KMS-11 (cell line): Measurements from ENCODE around the gene RALGPS1.

Source experiments
- H2AFZ ChIP-seq: fragments of 200-600 bp; sonication (generic); 2 replicates; pipeline ENCODE4 v1.6.1; 2016; ENCODE audit warnings: antibody characterized with exemption, mixed run types, low read depth
- H3K27ac ChIP-seq: fragments of 200-600 bp; sonication (generic); 2 replicates; pipeline ENCODE4 v1.6.1; 2016; ENCODE audit warnings: mild to moderate bottlenecking, mixed run types
- H3K27me3 ChIP-seq: fragments of 200-600 bp; sonication (generic); 2 replicates; pipeline ENCODE4 v1.6.1; 2017; ENCODE audit warnings: mild to moderate bottlenecking, low read depth, mixed run types, moderate library complexity; ENCODE audit not compliant: insufficient read depth
- H3K36me3 ChIP-seq: fragments of 200-600 bp; sonication (generic); 2 replicates; pipeline ENCODE4 v1.6.1; 2017; ENCODE audit warnings: mild to moderate bottlenecking, mixed run types; ENCODE audit not compliant: insufficient read depth
- H3K4me1 ChIP-seq: fragments of 200-600 bp; sonication (generic); 2 replicates; pipeline ENCODE4 v1.6.1; 2016; ENCODE audit warnings: mild to moderate bottlenecking, low read depth, mixed run types; ENCODE audit not compliant: poor library complexity, severe bottlenecking
- H3K4me2 ChIP-seq: fragments of 200-600 bp; sonication (generic); 2 replicates; pipeline ENCODE4 v1.7.0; 2016; ENCODE audit warnings: mild to moderate bottlenecking, mixed run types
- H3K4me3 ChIP-seq: fragments of 200-600 bp; sonication (generic); IDR thresholded peaks from 2 replicates; pipeline ENCODE4 v1.6.1; 2017; ENCODE audit warnings: low read depth, low read length, mixed read lengths; ENCODE audit not compliant: insufficient read depth
- H3K79me2 ChIP-seq: fragments of 200-600 bp; sonication (generic); 2 replicates; pipeline ENCODE4 v1.6.1; 2016; ENCODE audit warnings: low read depth, mixed run types; ENCODE audit not compliant: insufficient read depth
- H3K9ac ChIP-seq: fragments of 200-600 bp; sonication (generic); 2 replicates; pipeline ENCODE4 v1.6.1; 2016; ENCODE audit warnings: mild to moderate bottlenecking, mixed run types
- H4K20me1 ChIP-seq: fragments of 200-600 bp; sonication (generic); 2 replicates; pipeline ENCODE4 v1.6.1; 2016; ENCODE audit warnings: mild to moderate bottlenecking, mixed run types; ENCODE audit not compliant: insufficient read depth
- TF ChIP-seq, protein P1 (sequence below): fragments of 200-600 bp; sonication (generic); conservative IDR thresholded peaks from 2 replicates; pipeline ENCODE4 v1.6.1; 2017; ENCODE audit warnings: low read depth, mild to moderate bottlenecking, antibody characterized with exemption, low read length, moderate library complexity, mixed read lengths

The RALGPS1 gene

DNA sequence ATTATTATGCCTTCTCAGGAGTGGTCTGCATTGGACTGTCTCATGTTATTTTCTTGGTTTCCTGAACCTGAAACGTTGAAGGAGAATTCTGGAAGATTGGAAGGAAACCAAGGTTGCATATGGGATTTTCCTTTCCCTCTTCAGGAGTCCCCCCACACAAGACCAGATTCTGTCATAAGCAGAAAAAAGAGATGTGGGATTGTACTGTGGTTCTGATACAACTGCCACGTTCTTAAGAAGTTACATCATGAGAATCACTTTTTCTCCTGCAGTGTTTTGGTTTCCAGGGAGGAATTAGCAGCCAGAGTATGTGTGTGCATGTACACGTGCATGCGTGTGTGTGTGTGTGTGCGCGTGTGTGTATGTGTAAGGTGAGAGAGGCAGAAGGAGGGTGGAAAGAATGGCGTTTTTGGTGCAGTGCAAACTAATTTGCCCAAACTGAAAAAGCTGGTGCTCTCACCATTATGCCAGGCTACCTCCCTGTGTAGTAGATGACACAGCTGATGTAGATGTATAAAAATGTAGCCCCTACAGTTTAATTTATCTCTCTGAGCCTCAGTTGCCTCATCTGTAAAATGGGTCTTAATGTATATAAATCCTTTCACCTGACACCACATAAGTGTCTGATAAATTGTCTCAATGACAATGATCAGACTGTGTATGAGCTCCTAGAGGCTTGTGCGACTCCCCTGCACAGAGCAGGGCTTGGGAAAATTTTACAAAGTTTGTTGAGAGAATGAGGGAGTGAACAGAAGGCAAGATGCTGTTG lies 38.6 kb downstream of the RALGPS1 start:
- TF ChIP-seq, protein P1, sequence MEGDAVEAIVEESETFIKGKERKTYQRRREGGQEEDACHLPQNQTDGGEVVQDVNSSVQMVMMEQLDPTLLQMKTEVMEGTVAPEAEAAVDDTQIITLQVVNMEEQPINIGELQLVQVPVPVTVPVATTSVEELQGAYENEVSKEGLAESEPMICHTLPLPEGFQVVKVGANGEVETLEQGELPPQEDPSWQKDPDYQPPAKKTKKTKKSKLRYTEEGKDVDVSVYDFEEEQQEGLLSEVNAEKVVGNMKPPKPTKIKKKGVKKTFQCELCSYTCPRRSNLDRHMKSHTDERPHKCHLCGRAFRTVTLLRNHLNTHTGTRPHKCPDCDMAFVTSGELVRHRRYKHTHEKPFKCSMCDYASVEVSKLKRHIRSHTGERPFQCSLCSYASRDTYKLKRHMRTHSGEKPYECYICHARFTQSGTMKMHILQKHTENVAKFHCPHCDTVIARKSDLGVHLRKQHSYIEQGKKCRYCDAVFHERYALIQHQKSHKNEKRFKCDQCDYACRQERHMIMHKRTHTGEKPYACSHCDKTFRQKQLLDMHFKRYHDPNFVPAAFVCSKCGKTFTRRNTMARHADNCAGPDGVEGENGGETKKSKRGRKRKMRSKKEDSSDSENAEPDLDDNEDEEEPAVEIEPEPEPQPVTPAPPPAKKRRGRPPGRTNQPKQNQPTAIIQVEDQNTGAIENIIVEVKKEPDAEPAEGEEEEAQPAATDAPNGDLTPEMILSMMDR = no peak
- H4K20me1 ChIP-seq = no peaks in the 10 kb centered on the region
- no peak overlapping the region for H3K27ac ChIP-seq
- no peak overlapping the region for H2AFZ ChIP-seq
- H3K27me3 ChIP-seq = no peaks in the 10 kb centered on the region
- no peaks in the 10 kb centered on the region for H3K79me2 ChIP-seq
- H3K4me2 ChIP-seq = no peak overlapping the region
- no peak overlapping the region for H3K9ac ChIP-seq
- H3K4me1 ChIP-seq = no peaks in the 10 kb centered on the region
- H3K36me3 ChIP-seq = no peaks in the 10 kb centered on the region
- H3K4me3 ChIP-seq = no peak overlapping the region

GRCh38 chr9:126955811-126956210 lies 41.2 kb downstream of the RALGPS1 start:
- H4K20me1 ChIP-seq = no peaks in the 10 kb centered on the region
- no peak overlapping the region for H3K27ac ChIP-seq
- peaks cover 9% of the 10 kb centered on the region for H3K4me1 ChIP-seq
- H3K79me2 ChIP-seq = no peaks in the 10 kb centered on the region
- no peaks in the 10 kb centered on the region for H3K36me3 ChIP-seq
- no peaks in the 10 kb centered on the region for H3K27me3 ChIP-seq
- H3K4me3 ChIP-seq = no peak overlapping the region
- H3K9ac ChIP-seq = no peak overlapping the region
- H3K4me2 ChIP-seq = no peak overlapping the region
- no peak overlapping the region for H2AFZ ChIP-seq
- TF ChIP-seq, protein P1 = no peak

DNA sequence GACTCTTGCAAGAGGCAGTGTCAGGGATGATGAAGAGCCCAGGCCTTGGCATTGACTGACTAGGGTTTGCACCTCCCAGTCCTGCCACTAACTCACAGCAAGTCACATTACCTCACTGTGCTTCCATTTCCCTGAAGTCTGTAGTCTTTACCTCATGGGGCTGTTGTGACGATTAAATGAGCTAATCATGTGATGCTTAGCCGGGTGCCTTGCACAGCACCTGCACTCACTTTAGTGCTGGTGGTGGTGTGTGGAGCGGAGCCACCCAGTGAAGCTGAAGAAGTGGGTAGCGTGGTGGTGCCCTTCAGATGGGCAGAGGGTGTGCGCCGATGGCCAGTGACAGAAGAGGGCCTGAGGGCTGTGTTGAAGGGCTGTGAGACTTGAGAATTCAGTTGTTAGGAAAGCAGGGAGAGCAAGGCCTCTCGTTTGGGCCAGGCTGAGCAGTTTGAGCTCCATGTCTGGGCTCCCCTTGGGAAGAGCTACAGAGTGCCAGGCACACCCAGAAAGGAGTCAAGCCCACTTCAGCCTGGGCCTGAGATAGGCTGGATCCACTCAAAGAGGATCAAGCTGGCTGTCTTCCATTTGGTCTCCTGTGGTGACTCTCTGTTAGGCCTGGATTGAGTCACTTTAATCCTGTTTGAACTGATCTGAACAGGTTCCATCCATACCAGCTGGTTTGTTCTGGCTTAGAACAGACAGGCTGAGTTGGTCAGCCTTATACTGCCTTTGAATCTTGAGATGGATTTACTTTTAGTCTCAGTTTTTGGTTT lies 42.5 kb downstream of the RALGPS1 start:
- no peak overlapping the region for H3K4me2 ChIP-seq

GRCh38 chr9:126957687-126958053 lies 43.1 kb downstream of the RALGPS1 start:
- Histone ChIP-seq H2AFZ (no peak overlapping the region), H3K4me1 (peaks cover 9% of the 10 kb centered on the region)

More for the DNA sequence above, 42.5 kb downstream of the RALGPS1 start:
- Histone ChIP-seq H3K27ac (no peak overlapping the region), H3K4me3 (no peak overlapping the region), H3K36me3 (no peaks in the 10 kb centered on the region), H3K9ac (no peak overlapping the region), H3K4me1 (peaks cover 9% of the 10 kb centered on the region), H4K20me1 (no peaks in the 10 kb centered on the region), H2AFZ (no peak overlapping the region), H3K27me3 (no peaks in the 10 kb centered on the region), H3K79me2 (no peaks in the 10 kb centered on the region)
- TF ChIP-seq, protein P1 = no peak

More at GRCh38 chr9:126957687-126958053, 43.1 kb downstream of the RALGPS1 start:
- Histone ChIP-seq H3K36me3 (no peaks in the 10 kb centered on the region), H4K20me1 (no peaks in the 10 kb centered on the region), H3K4me3 (no peak overlapping the region), H3K27me3 (no peaks in the 10 kb centered on the region), H3K4me2 (no peak overlapping the region), H3K9ac (no peak overlapping the region), H3K27ac (no peak overlapping the region), H3K79me2 (no peaks in the 10 kb centered on the region)
- TF ChIP-seq, protein P1 = no peak
